Endothelial cell of umbilical vein (primary cell): ENCODE results near the gene CDH1. TPM values are rescaled to one million over a fixed set of nuclear protein-coding genes. Genes with fewer than 3 reads are reported as not detected.

Source experiments
- BruUV-seq: library from RNA; stranded (reverse); fragments of 400-500 nt; replicated peaks from 2 replicates; lab custom pipeline; 2021; lab: Mats Ljungman, UMichigan
- CTCF ChIA-PET: fragments of 300-600, 350-600 bp; sonication (Branson Sonifier 250); formaldehyde crosslinking; loops from one replicate; lab custom pipeline; 2021; ENCODE audit warnings: antibody characterized with exemption, inconsistent platforms; lab: Charles Lee
- POLR2A ChIA-PET: fragments of 300-600, 350-600 bp; sonication (Branson Sonifier 250); formaldehyde crosslinking; loops from one replicate; lab custom pipeline; 2021; ENCODE audit warnings: antibody characterized with exemption, inconsistent platforms; lab: Charles Lee
- DNase-seq: peaks from one replicate; pipeline ENCODE4 v3.0.0-alpha.2; 2011; ENCODE audit warnings: low read depth, low spot score
- FAIRE-seq: peaks from 2 replicates; lab custom pipeline; 2011; peaks lifted over from hg19 to GRCh38; lab: Jason Lieb, UNC
- H2AFZ ChIP-seq: 2 replicates; pipeline ENCODE4 v1.6.0; 2012; ENCODE audit warnings: low read depth, low read length, control low read depth, inconsistent platforms
- H3K27ac ChIP-seq: 2 replicates; pipeline ENCODE4 v1.5.1; 2011; ENCODE audit warnings: low read depth, mild to moderate bottlenecking, control low read depth, low read length, moderate library complexity; ENCODE audit not compliant: insufficient read depth
- H3K27me3 ChIP-seq, 2 experiments: 2 replicates each; pipeline versions ENCODE4 v1.6.0 to v1.6.1; 2011; ENCODE audit warnings: low read length in 2 of 2, mixed read lengths in 1 of 2; ENCODE audit not compliant: control insufficient read depth in 2 of 2, insufficient read depth in 2 of 2
- H3K36me3 ChIP-seq, 2 experiments: 2 replicates in 1 of 2; 3 replicates in 1 of 2; pipeline ENCODE4 v1.5.1; 2011; ENCODE audit warnings: low read length in 2 of 2, mild to moderate bottlenecking in 1 of 2, moderate library complexity in 1 of 2; ENCODE audit not compliant: control insufficient read depth in 2 of 2, insufficient read depth in 2 of 2; ENCODE audit errors: extremely low read depth in 1 of 2
- H3K4me1 ChIP-seq: 3 replicates; pipeline ENCODE4 v1.5.1; 2011; ENCODE audit warnings: mild to moderate bottlenecking, low read length; ENCODE audit not compliant: control insufficient read depth, insufficient read depth; ENCODE audit errors: extremely low read depth
- H3K4me2 ChIP-seq: 2 replicates; pipeline ENCODE4 v1.6.1; 2011; ENCODE audit warnings: low read length, control low read depth, mixed read lengths; ENCODE audit not compliant: insufficient read depth
- H3K4me3 ChIP-seq, 3 experiments: fragments of 200-600 bp in 1 of 3; sonication (generic), shearing (Covaris generic) in 1 of 3; replicated peaks in 1 of 3; 2 replicates each; pipeline ENCODE4 v1.5.1; 2011 to 2016; ENCODE audit warnings: control low read depth in 3 of 3, low read length in 3 of 3, mild to moderate bottlenecking in 2 of 3, inconsistent platforms in 1 of 3, low read depth in 1 of 3, moderate library complexity in 1 of 3; ENCODE audit not compliant: insufficient read depth in 1 of 3
- H3K79me2 ChIP-seq: 2 replicates; pipeline ENCODE4 v1.6.0; 2012; ENCODE audit warnings: low read length, inconsistent platforms; ENCODE audit not compliant: control insufficient read depth, insufficient read depth
- H3K9ac ChIP-seq: replicated peaks from 2 replicates; pipeline ENCODE3; 2011; ENCODE audit warnings: low read length, control low read depth; ENCODE audit not compliant: insufficient read depth; ENCODE audit errors: extremely low read depth
- H3K9me1 ChIP-seq: replicated peaks from 3 replicates; pipeline ENCODE4 v1.6.0; 2011; ENCODE audit warnings: mild to moderate bottlenecking, low read length; ENCODE audit not compliant: control insufficient read depth, insufficient read depth; ENCODE audit errors: extremely low read depth
- H3K9me3 ChIP-seq: replicated peaks from 2 replicates; pipeline ENCODE4 v1.5.1; 2012; ENCODE audit warnings: low read length, inconsistent platforms; ENCODE audit not compliant: control insufficient read depth, insufficient read depth
- H4K20me1 ChIP-seq: replicated peaks from 2 replicates; pipeline ENCODE3; 2011; ENCODE audit warnings: mild to moderate bottlenecking, low read length; ENCODE audit not compliant: control insufficient read depth, insufficient read depth; ENCODE audit errors: extremely low read depth
- CTCF ChIP-seq, 2 donors: IDR thresholded peaks; 1 replicate in 1 of 2; 2 replicates in 1 of 2; pipeline ENCODE4 v1.5.1; 2011; ENCODE audit warnings: low read length in 2 of 2, mild to moderate bottlenecking in 2 of 2, moderate library complexity in 2 of 2, control low read depth in 1 of 2, inconsistent platforms in 1 of 2, low read depth in 1 of 2; ENCODE audit not compliant: insufficient read depth in 1 of 2; ENCODE audit errors: extremely low read depth in 1 of 2
- EZH2 ChIP-seq: IDR thresholded peaks from 2 replicates; pipeline ENCODE4 v1.6.1; 2012; ENCODE audit warnings: borderline replicate concordance, low read depth, mild to moderate bottlenecking, moderate library complexity, low read length, inconsistent platforms; ENCODE audit not compliant: severe bottlenecking
- FOS ChIP-seq: IDR thresholded peaks from 2 replicates; pipeline ENCODE4 v1.6.1; 2011; ENCODE audit warnings: mild to moderate bottlenecking, low read length, moderate library complexity, borderline replicate concordance; ENCODE audit not compliant: insufficient read depth
- GATA2 ChIP-seq: IDR thresholded peaks from 2 replicates; pipeline ENCODE4 v1.7.0; 2011; ENCODE audit warnings: low read depth, mild to moderate bottlenecking, moderate library complexity, mixed read lengths, low read length; ENCODE audit not compliant: insufficient read length, insufficient read depth
- JUN ChIP-seq: IDR thresholded peaks from 2 replicates; pipeline ENCODE4 v1.6.1; 2011; ENCODE audit warnings: borderline replicate concordance, low read depth; ENCODE audit not compliant: insufficient read length, insufficient read depth
- MAX ChIP-seq: IDR thresholded peaks from 2 replicates; pipeline ENCODE4 v1.6.1; 2011; ENCODE audit not compliant: insufficient read depth, insufficient read length
- MYC ChIP-seq: IDR thresholded peaks from one replicate; pipeline ENCODE4 v1.6.1; 2011; ENCODE audit warnings: mild to moderate bottlenecking, low read depth, low read length
- POLR2A ChIP-seq: IDR thresholded peaks from 2 replicates; pipeline ENCODE4 v1.6.1; 2012; ENCODE audit warnings: low read depth, mild to moderate bottlenecking, control low read depth, low read length
- POLR2AphosphoS5 ChIP-seq: IDR thresholded peaks from 2 replicates; pipeline ENCODE4 v1.6.1; 2012; ENCODE audit warnings: low read depth, mild to moderate bottlenecking, control low read depth, low read length, moderate library complexity; ENCODE audit not compliant: insufficient read depth
- dilution Hi-C: fragments of 300-500 bp; cut with MboI; formaldehyde crosslinking; loops from one replicate; pipeline ENCODE4 v1.15.0; 2019; ENCODE audit warnings: low sequenced_read_pairs; ENCODE audit not compliant: extremely low pct_ligation_motif_present
- intact Hi-C: fragments of 100-400 bp; cut with micrococcal nuclease; formaldehyde crosslinking; loops from one replicate; pipeline ENCODE4 v1.10.0; 2022
- polyA plus RNA-seq, 4 experiments: library from polyadenylated mRNA; depleted of rRNA in 3 of 4; stranded (reverse) in 3 of 4; unstranded in 1 of 4; fragments of >200 nt; gene quantifications; 2 replicates each; pipeline versions ENCODE4 v1.2.1 to v1.2.3, GENCODE V29; 2011 to 2012; ENCODE audit warnings: missing spikeins in 1 of 4
- total RNA-seq: library from RNA; stranded (reverse); gene quantifications from 2 replicates; pipeline ENCODE4 v1.2.3, GENCODE V29; 2021

The CDH1 gene
- total and polyA plus RNA-seq, 2 donors (not counting 3 experiments of a cell fraction or from before 2014, with no cell fraction given) = 0.28 to 0.69 TPM

GRCh38 chr16:68695575-68695974 is 41.5 kb upstream of the CDH1 start:
- no TSS peak for BruUV-seq
- H3K4me3 ChIP-seq = no peak overlapping the region
- DNase-seq = no peak
- H3K4me2 ChIP-seq = no peak overlapping the region
- TF ChIP-seq FOS (no peak), POLR2A (no peak), EZH2 (no peak), MAX (no peak), JUN (no peak), POLR2AphosphoS5 (no peak), GATA2 (no peak), CTCF (IDR thresholded peaks at IDR 0.05; ENCODE audit: extremely low read depth in 1 of 2, insufficient read depth in 1 of 2, low read depth in 1 of 2, low read length in 2 of 2) (no peak), MYC (no peak)
- ChIA-PET CTCF (interaction anchor here (1.0 kb wide), 1 partner anchor 27 kb away, joined by 3 read pairs; no protein-coding TSS in a partner anchor), POLR2A (no interaction called here)
- H4K20me1 ChIP-seq = no peaks in the 10 kb centered on the region
- H3K36me3 ChIP-seq = no peaks in the 10 kb centered on the region
- no peaks in the 10 kb centered on the region for H3K9me3 ChIP-seq
- dilution Hi-C loops = no loop called here
- peaks cover 3% of the 10 kb centered on the region for H3K4me1 ChIP-seq
- no peak for FAIRE-seq
- H3K27me3 ChIP-seq = no peaks in the 10 kb centered on the region
- no peak overlapping the region for H3K27ac ChIP-seq
- no peak overlapping the region for H3K9ac ChIP-seq
- H3K79me2 ChIP-seq = no peaks in the 10 kb centered on the region
- intact Hi-C loops = no loop called here
- H3K9me1 ChIP-seq = no peaks in the 10 kb centered on the region
- H2AFZ ChIP-seq = no peak overlapping the region
